GM18907 (cell line): ENCODE measurements around the gene CLCN4.

Source experiments
- ATAC-seq: cut with Tn5 transposase; IDR thresholded peaks from one replicate; pipeline ENCODE4 v1.9.1; 2021; ENCODE audit warnings: mild to moderate bottlenecking, moderate library complexity; ENCODE audit not compliant: unreplicated experiment

Gene CLCN4

DNA sequence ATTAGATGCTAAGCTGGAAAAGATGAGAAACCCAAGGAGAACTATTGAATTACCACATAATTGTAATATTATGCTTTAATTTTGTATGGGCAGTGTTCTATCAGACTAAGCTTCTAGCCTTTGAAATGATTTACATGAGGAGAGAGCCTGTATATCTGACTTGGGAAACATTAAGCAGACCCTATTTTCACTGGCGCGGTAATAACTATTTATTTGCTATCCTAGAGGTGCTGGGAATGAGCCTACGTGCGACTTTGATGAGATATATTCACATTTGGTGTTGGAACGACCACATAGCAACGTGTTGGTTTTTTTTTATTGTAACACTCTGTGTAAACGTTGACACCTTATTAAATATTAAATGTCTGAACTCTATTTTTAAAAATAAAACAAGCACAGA, 80.5 kb downstream of the CLCN4 start:
- ATAC-seq, result no peak

DNA sequence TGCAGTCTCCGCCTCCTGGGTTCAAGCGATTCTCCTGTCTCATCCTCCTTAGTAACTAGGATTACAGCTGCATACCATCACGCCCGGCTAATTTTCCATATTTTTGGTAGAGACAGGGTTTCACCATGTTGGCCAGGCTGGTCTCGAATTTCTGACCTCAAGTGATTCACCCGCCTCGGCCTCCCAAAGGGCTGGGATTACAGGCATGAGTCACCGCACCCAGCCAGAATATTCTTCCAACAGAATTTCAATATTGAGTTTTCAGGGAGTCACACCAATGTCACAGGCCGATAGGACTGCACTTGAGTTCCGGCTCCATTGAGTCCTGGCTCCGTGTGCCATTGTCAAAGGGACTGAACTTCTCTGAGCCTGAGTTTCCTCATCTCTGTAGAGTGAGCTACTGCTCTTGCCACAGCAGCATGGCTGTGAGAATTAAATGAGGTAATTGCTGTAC, 82.9 kb downstream of the CLCN4 start:
- no peak for ATAC-seq

DNA sequence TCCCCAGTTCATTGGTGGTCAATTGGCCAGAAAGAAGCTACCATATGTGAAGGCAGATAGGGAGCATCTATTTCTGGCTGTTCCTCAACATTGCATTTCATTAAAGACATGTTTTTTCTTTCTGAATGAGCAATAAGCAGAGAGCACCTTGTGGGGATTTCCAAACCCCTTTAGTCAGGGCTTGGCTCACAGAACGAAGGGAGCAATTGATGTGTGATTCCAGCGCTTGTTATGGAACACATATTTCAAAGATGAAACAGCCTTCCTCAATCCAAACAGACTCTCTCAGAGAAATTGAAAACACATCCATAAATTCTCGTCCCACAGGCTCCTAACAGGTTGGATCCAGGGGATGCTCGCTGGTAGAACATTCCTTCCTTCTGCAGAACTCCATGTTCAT, 84.1 kb downstream of the CLCN4 start:
- ATAC-seq, result no peak

DNA sequence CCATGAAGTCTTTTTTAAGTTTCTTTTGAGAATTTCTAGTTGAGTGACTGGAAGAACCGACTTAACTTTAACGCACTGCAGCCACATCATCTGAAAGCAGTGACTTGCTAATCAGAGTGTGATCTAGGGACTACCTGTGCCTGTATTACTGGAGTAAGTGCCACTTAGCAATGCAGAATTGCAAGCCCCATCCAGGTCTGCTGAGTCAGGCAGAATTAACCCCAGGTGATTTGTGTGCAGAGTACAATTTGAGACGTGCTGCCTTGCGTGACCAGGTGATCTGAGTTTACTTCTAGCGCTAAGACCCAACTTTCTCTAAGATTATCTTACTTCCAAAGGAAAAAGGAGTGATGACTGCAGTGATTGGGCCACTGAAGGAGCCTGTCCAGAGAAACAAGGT, 85.3 kb downstream of the CLCN4 start:
- no peak for ATAC-seq

DNA sequence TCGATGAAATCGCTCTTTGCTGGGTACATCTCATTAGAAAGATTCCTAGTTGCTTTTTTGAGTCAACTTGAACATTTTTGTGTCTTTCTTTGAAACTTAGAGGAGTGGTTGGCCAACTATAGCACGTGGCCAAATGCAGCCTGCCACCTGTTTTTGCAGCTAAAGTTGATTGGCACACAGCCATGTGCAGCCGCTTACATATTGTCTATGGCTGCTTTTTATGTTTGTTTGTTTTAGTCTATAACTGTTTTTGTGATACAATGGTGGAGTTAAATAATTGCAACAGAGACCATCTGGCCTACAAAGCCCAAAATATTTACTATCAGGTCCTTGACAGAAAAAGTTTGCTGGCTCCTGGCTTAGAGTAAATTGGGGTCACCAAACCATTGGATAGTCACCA, 86.3 kb downstream of the CLCN4 start:
- no peak for ATAC-seq

- no peak for ATAC-seq
Measured at GRCh38 chrX:10244915-10245622, 88.3 kb downstream of the CLCN4 start.

DNA sequence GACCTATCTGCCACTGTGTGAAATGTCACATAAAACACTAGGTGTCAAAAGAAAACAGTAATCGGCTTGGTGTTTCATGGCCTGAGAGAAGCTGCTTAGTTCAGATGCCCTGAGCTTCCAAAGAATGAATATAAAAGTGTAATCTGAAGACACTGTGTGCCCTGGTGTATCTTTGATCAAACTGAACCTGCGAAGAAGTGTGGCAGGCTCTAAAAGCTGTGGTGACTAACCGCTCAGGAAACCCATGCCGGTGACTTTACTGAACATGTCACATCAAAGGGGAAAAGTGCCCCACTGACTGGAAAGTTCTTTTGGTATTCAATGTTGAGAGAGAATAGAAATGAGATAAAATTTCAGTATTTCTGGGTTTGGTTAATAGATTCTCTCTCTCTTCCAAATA, 89.1 kb downstream of the CLCN4 start:
- ATAC-seq, result no peak

DNA sequence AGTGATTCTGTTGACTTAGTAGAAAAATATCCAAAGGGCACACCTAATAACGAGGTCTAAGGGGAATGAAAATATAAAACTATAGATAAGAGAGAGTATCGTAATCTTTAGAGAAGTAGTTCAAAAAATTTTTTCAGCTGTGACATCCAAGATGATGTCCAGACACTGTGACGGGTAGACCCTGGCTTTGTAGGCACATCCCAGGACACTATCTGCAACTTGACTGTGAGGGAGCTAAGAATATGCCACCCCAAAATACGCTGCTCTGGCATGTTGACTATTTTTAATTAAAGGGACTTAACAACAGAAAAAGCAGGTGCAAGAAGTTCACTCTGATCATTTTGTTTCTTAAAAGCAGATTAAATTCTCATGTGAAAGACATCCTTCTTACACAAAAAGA, 89.5 kb downstream of the CLCN4 start:
- ATAC-seq, result no peak

- ATAC-seq, result no peak
Measured at GRCh38 chrX:10246846-10247245, 90.1 kb downstream of the CLCN4 start.

- no peak for ATAC-seq
Measured at GRCh38 chrX:10254739-10255138, 98.0 kb downstream of the CLCN4 start.

DNA sequence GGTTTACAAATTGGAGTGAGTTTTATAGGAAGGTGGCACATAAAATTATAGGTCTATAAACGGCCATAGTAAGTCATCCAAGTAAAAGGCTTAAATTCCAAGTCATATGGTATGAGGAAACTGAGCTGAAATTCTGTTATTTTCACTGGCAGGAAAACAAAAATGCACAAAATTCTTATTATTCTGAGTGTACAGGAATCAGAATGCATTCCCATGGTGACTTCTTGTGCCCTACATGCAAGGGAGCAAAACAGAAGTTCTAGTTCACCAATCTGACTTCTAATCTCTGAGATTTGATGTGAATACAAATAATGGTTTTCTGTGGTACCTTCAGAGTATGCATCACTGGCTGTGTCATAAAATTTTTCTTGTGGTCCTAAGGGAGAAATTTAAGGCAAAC, 102.9 kb downstream of the CLCN4 start:
- ATAC-seq, result no peak

- ATAC-seq, result no peak
Measured at GRCh38 chrX:10265775-10266174, 109.0 kb downstream of the CLCN4 start.

DNA sequence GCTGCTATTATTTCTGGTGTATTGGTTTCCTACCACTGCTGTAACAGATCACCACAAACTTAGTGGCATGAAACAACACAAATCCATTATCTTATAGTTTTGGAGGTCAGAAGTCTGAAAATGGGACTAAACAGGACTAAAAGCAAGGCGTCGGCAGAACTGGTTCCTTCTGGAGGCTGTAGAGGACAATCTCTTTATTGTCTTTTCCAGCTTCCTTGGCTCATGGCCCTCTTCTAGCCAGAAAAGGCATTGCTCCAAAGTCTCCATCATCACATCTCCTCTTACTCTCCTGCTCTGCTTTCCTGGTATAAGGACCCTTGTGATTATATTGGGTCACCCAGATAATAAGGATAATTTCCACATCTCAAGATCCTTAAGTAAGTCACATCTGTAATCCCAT, 121.9 kb downstream of the CLCN4 start:
- ATAC-seq, result no peak

- no peak for ATAC-seq
Measured at GRCh38 chrX:10280071-10280470, 123.3 kb downstream of the CLCN4 start.

GRCh38 chrX:10282490-10282889, 125.7 kb downstream of the CLCN4 start:
- ATAC-seq, result no peak

GRCh38 chrX:10286195-10286594, 129.4 kb downstream of the CLCN4 start:
- no peak for ATAC-seq
